Omental fat pad (tissue), 4 donors: ENCODE results near the gene GRIP2. TPM values are rescaled to one million over a fixed set of nuclear protein-coding genes. Genes with fewer than 3 reads are reported as not detected.

Experiments
- ATAC-seq: fragments of 150-250 bp; one replicate; pipeline ENCODE4 v1.9.1; 2016; ENCODE audit warnings: mild to moderate bottlenecking, moderate library complexity; ENCODE audit not compliant: low FRiP score
- DNase-seq: peaks from one replicate; pipeline ENCODE4 v3.0.0-alpha.2; 2019; ENCODE audit warnings: low spot score
- total RNA-seq, 4 donors: library from RNA; depleted of rRNA; stranded (reverse); fragments of >200 nt; gene quantifications; one replicate each; pipeline ENCODE4 v1.1.0, GENCODE V29; 2016
- TF ChIP-seq, protein P1 (sequence below), 3 donors: fragments of 450-650 bp; IDR thresholded peaks; one replicate each; pipeline ENCODE4 v1.5.1; 2016 to 2017; ENCODE audit warnings: antibody characterized with exemption in 3 of 3, mild to moderate bottlenecking in 3 of 3, moderate library complexity in 2 of 3

GRIP2 gene
- total RNA-seq, 4 donors from 2014 or later, result 0.69 to 2.6 (median 1.2) TPM

DNA sequence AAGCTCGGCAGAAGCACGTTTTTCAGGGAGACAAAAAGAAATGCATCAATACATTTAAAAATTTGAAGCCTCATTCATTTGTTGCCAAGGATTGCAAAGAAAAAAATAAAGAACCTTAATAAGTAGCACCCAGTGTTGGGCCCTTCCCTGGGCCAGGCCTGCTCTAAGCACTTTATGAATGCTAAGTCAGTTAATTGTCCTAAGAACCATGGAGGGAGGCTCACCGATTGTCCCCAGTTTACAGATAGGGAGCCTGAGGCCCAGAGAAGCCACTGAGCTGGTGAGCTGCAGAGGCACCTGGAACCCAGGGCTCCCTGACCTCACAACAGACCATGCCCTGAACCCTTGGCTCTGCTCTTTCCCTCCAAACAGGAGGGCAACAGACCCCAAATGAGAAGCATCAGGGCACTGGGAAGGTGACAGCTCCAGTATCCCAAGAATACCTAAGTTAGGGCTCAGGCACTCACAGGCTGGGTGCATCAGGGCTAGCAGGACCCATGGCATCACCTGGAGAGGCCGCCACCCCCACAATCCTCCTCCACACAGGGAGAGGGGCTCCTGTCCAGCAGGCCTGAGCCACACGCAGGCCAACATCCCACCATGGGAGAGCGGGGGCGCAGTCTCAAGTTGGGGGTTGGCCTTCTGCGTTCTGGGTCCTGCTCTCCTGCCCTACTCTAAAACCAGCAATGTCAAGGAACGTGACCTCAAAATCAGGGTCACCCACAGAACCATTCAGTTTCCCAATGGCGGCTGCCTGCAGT lies 3.9 kb downstream of the GRIP2 start:
- ATAC-seq (no peak), DNase-seq (no peak)
- TF ChIP-seq, protein P1, sequence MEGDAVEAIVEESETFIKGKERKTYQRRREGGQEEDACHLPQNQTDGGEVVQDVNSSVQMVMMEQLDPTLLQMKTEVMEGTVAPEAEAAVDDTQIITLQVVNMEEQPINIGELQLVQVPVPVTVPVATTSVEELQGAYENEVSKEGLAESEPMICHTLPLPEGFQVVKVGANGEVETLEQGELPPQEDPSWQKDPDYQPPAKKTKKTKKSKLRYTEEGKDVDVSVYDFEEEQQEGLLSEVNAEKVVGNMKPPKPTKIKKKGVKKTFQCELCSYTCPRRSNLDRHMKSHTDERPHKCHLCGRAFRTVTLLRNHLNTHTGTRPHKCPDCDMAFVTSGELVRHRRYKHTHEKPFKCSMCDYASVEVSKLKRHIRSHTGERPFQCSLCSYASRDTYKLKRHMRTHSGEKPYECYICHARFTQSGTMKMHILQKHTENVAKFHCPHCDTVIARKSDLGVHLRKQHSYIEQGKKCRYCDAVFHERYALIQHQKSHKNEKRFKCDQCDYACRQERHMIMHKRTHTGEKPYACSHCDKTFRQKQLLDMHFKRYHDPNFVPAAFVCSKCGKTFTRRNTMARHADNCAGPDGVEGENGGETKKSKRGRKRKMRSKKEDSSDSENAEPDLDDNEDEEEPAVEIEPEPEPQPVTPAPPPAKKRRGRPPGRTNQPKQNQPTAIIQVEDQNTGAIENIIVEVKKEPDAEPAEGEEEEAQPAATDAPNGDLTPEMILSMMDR (IDR thresholded peaks at IDR 0.05), result no peak

DNA sequence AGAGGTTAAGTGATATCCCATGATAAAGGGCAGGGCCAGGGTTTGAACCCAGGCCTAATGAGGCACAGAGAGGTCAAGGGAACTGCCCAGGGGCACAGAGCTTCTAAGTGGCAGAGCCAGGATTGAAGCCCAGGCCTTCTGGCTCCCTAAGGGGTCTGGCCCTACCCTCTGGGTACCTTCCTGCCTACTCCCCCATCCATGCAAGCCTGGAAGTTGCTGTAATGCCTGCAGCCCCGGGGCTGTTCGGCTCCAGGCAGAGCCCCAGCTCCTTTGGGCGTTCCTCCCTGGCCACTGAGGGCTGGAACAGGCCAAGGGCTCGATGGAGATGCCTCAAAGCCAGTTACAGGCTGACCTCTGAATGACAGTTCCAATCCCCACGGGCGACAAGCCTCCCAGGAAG lies 4.5 kb downstream of the GRIP2 start:
- no peak for ATAC-seq
- DNase-seq, result no peak
- TF ChIP-seq, protein P1 (IDR thresholded peaks at IDR 0.05), result no peak

GRCh38 chr3:14534516-14535191 lies 5.5 kb downstream of the GRIP2 start:
- TF ChIP-seq, protein P1 (IDR thresholded peaks at IDR 0.05), result no peak
- DNase-seq (no peak), ATAC-seq (no peak)

GRCh38 chr3:14533457-14533958 lies 6.6 kb downstream of the GRIP2 start:
- DNase-seq, result no peak
- ATAC-seq, result no peak

GRCh38 chr3:14532691-14533456 lies 7.3 kb downstream of the GRIP2 start:
- ATAC-seq (peak; percentile 97), DNase-seq (peak; percentile 34)
- TF ChIP-seq, protein P1 (IDR thresholded peaks at IDR 0.05), result no peak

More at GRCh38 chr3:14533457-14533958, 6.6 kb downstream of the GRIP2 start:
- TF ChIP-seq, protein P1 (IDR thresholded peaks at IDR 0.05), result no peak

GRCh38 chr3:14531856-14532395 lies 8.2 kb downstream of the GRIP2 start:
- no peak for DNase-seq
- TF ChIP-seq, protein P1 (IDR thresholded peaks at IDR 0.05), result no peak
- ATAC-seq, result no peak
